OCI-M2 (cell line): Measurements from ENCODE around the gene COL18A1.

Experiments
- DNase-seq: peaks from one replicate; lab custom pipeline; 2025; ENCODE audit not compliant: unreplicated experiment; lab: John Stamatoyannopoulos, UW

Gene COL18A1

GRCh38 chr21:45396620-45396995 is 8.4 kb upstream of the COL18A1 start:
- DNase-seq = no peak

GRCh38 chr21:45397381-45397780 is 7.6 kb upstream of the COL18A1 start:
- no peak for DNase-seq

- no peak for DNase-seq
Observed at GRCh38 chr21:45401054-45401518, 3.9 kb upstream of the COL18A1 start.

- no peak for DNase-seq
Observed at GRCh38 chr21:45401916-45402900, 2.8 kb upstream of the COL18A1 start.

GRCh38 chr21:45403133-45403824 is 1.7 kb upstream of the COL18A1 start:
- DNase-seq = no peak

- no peak for DNase-seq
Observed at GRCh38 chr21:45403825-45404729, 888 bp upstream of the COL18A1 start.

GRCh38 chr21:45405271-45405818 is 380 bp downstream of the COL18A1 start:
- DNase-seq = no peak

- DNase-seq = no peak
Observed at GRCh38 chr21:45405819-45406762, 1.1 kb downstream of the COL18A1 start.

GRCh38 chr21:45406801-45407628 is 2.0 kb downstream of the COL18A1 start:
- DNase-seq = no peak

GRCh38 chr21:45407629-45408247 is 2.8 kb downstream of the COL18A1 start:
- DNase-seq = no peak

GRCh38 chr21:45408271-45408791 is 3.4 kb downstream of the COL18A1 start:
- no peak for DNase-seq

- DNase-seq = no peak
Observed at GRCh38 chr21:45408801-45409261, 3.9 kb downstream of the COL18A1 start.

GRCh38 chr21:45409466-45410150 is 4.6 kb downstream of the COL18A1 start:
- no peak for DNase-seq

- no peak for DNase-seq
Observed at GRCh38 chr21:45410151-45410864, 5.3 kb downstream of the COL18A1 start.

- DNase-seq = peak; percentile 98
Observed at GRCh38 chr21:45410865-45411809, 6.2 kb downstream of the COL18A1 start.

GRCh38 chr21:45411810-45412206 is 6.8 kb downstream of the COL18A1 start:
- no peak for DNase-seq
